GM23248 (cell line): ENCODE data around the gene SIGLEC12.

Experiments used
- EZH2 ChIP-seq: fragments of 200-600 bp; sonication (generic); IDR thresholded peaks from 2 replicates; pipeline ENCODE4 v1.6.1; 2018; ENCODE audit warnings: antibody characterized with exemption, mild to moderate bottlenecking; ENCODE audit not compliant: insufficient read depth, poor library complexity, severe bottlenecking
- EZH2phosphoT487 ChIP-seq: fragments of 200-600 bp; sonication (generic); IDR thresholded peaks from 2 replicates; pipeline ENCODE4 v1.6.1; 2018; ENCODE audit warnings: antibody characterized with exemption, moderate library complexity, mild to moderate bottlenecking, low read depth; ENCODE audit not compliant: insufficient read depth

GRCh38 chr19:51466723-51467122 is 34.9 kb downstream of the SIGLEC12 start:
- TF ChIP-seq EZH2phosphoT487 (no peak), EZH2 (no peak)
